Measurements from ENCODE around the gene PGBD5.
A peak's percentile ranks its signal among the peaks of the same experiment; 100 is the strongest.
"Not testable (repeated sequence)": the region's sequence is repeated elsewhere in the genome, so short reads cannot be mapped to it uniquely, and the experiment has no call there.

The PGBD5 gene

GRCh38 chr1:230424391-230425251, 1.5 kb downstream of the PGBD5 start:
- peak; percentile 32 for DNase-seq

GRCh38 chr1:230423951-230424350, 2.2 kb downstream of the PGBD5 start:
- no peak for DNase-seq

GRCh38 chr1:230423261-230423660, 2.9 kb downstream of the PGBD5 start:
- DNase-seq: no peak

- peak; percentile 21 for DNase-seq
Measured at GRCh38 chr1:230422221-230422981, 3.7 kb downstream of the PGBD5 start.

GRCh38 chr1:230421481-230421880, 4.7 kb downstream of the PGBD5 start:
- peak; percentile 39 for DNase-seq

- DNase-seq: not testable (repeated sequence)
Measured at GRCh38 chr1:230420372-230420771, 5.8 kb downstream of the PGBD5 start.

GRCh38 chr1:230416430-230416829, 9.7 kb downstream of the PGBD5 start:
- DNase-seq: no peak

GRCh38 chr1:230415405-230416132, 10.6 kb downstream of the PGBD5 start:
- DNase-seq: peak; percentile 18

GRCh38 chr1:230414694-230415093, 11.4 kb downstream of the PGBD5 start:
- no peak for DNase-seq

- DNase-seq: no peak
Measured at GRCh38 chr1:230414102-230414501, 12.0 kb downstream of the PGBD5 start.

GRCh38 chr1:230413061-230413460, 13.1 kb downstream of the PGBD5 start:
- no peak for DNase-seq

GRCh38 chr1:230408971-230409370, 17.2 kb downstream of the PGBD5 start:
- no peak for DNase-seq

- no peak for DNase-seq
Measured at GRCh38 chr1:230407351-230407750, 18.8 kb downstream of the PGBD5 start.

GRCh38 chr1:230406727-230407126, 19.4 kb downstream of the PGBD5 start:
- DNase-seq: peak; percentile 20

GRCh38 chr1:230403442-230403841, 22.7 kb downstream of the PGBD5 start:
- DNase-seq: no peak

- DNase-seq: no peak
Measured at GRCh38 chr1:230401763-230402294, 24.3 kb downstream of the PGBD5 start.

- DNase-seq: no peak
Measured at GRCh38 chr1:230401101-230401500, 25.0 kb downstream of the PGBD5 start.

- DNase-seq: no peak
Measured at GRCh38 chr1:230400007-230400344, 26.2 kb downstream of the PGBD5 start.

- DNase-seq: no peak
Measured at GRCh38 chr1:230399321-230400006, 26.7 kb downstream of the PGBD5 start.

GRCh38 chr1:230398856-230399255, 27.3 kb downstream of the PGBD5 start:
- no peak for DNase-seq

GRCh38 chr1:230396966-230397365, 29.2 kb downstream of the PGBD5 start:
- DNase-seq: no peak

- DNase-seq: no peak
Measured at GRCh38 chr1:230395932-230396331, 30.2 kb downstream of the PGBD5 start.

GRCh38 chr1:230394741-230395140, 31.4 kb downstream of the PGBD5 start:
- no peak for DNase-seq
